NB4 (cell line): ENCODE results near the gene XPO5.

ENCODE experiments used
- DNase-seq: peaks from one replicate; pipeline ENCODE4 v3.0.0; 2010; ENCODE audit warnings: low read depth
- H3K4me3 ChIP-seq: one replicate; pipeline ENCODE4 v1.5.1; 2011; ENCODE audit warnings: mild to moderate bottlenecking, low read depth, low read length, moderate library complexity
- CTCF ChIP-seq: IDR thresholded peaks from one replicate; pipeline ENCODE4 v1.5.1; 2012; ENCODE audit warnings: low read depth, low read length
- MAX ChIP-seq: IDR thresholded peaks from 2 replicates; pipeline ENCODE4 v1.6.1; 2011; ENCODE audit warnings: low read depth, low read length
- MYC ChIP-seq: IDR thresholded peaks from 2 replicates; pipeline ENCODE4 v1.6.1; 2011; ENCODE audit warnings: low read depth, low read length
- POLR2A ChIP-seq: IDR thresholded peaks from 2 replicates; pipeline ENCODE4 v1.6.1; 2011; ENCODE audit warnings: mild to moderate bottlenecking; ENCODE audit not compliant: insufficient read length; ENCODE audit errors: extremely low read depth

Gene XPO5

GRCh38 chr6:43493230-43493629, 82.6 kb downstream of the XPO5 start:
- H3K4me3 ChIP-seq = no peak overlapping the region
- DNase-seq = no peak
- TF ChIP-seq MAX = no peak
- TF ChIP-seq CTCF = no peak
- no peak for TF ChIP-seq MYC

DNA sequence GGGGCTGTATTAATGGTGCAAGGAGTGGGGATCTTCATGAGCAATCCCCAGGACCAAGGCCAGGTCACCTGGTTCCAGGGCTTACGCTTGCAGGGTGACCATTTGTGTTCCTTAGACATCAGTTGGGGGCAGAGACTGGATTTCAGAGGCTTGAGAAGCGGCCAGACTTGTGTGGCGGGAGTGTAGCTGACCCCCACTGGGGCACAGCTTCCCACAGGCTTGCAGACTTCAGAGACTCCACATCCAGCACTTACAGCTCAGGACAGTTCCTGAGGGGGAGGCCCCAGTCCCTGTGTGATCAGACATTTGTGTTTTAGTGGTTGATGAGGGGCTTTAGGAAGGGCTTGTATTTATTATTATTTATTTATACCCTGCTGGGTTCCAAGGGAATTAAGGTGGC, 83.2 kb downstream of the XPO5 start:
- no peak for TF ChIP-seq MAX
- no peak for TF ChIP-seq CTCF
- no peak for TF ChIP-seq MYC
- no peak for TF ChIP-seq POLR2A
- H3K4me3 ChIP-seq = no peak overlapping the region
- DNase-seq = no peak

- H3K4me3 ChIP-seq = no peak overlapping the region
- no peak for TF ChIP-seq MAX
- TF ChIP-seq CTCF = no peak
- no peak for TF ChIP-seq MYC
- TF ChIP-seq POLR2A = no peak
- DNase-seq = no peak
Observed at GRCh38 chr6:43491750-43492661, 83.8 kb downstream of the XPO5 start.

- H3K4me3 ChIP-seq = no peak overlapping the region
- TF ChIP-seq CTCF = no peak
- TF ChIP-seq POLR2A = no peak
- no peak for TF ChIP-seq MAX
- TF ChIP-seq MYC = no peak
- DNase-seq = no peak
Observed at GRCh38 chr6:43490523-43490939, 85.3 kb downstream of the XPO5 start.

GRCh38 chr6:43489277-43490072, 86.4 kb downstream of the XPO5 start:
- no peak overlapping the region for H3K4me3 ChIP-seq
- DNase-seq = no peak
- TF ChIP-seq MYC = no peak
- no peak for TF ChIP-seq MAX
- no peak for TF ChIP-seq POLR2A
- no peak for TF ChIP-seq CTCF
